Duodenal mucosa (tissue), 2 donors: Measurements from ENCODE around the gene SKP1.

Experiments used
- H3K27ac ChIP-seq: one replicate; pipeline ENCODE4 v1.7.0; 2013; ENCODE audit warnings: low read depth, low read length
- H3K27me3 ChIP-seq, 2 donors: one replicate each; pipeline ENCODE4 v1.7.0; 2013; ENCODE audit warnings: low read length in 2 of 2, control low read depth in 1 of 2; ENCODE audit not compliant: insufficient read depth in 2 of 2, control insufficient read depth in 1 of 2
- H3K36me3 ChIP-seq, 2 donors: one replicate each; pipeline ENCODE4 v1.7.0; 2013; ENCODE audit warnings: low read length in 2 of 2, control low read depth in 1 of 2; ENCODE audit not compliant: insufficient read depth in 2 of 2, control insufficient read depth in 1 of 2
- H3K4me1 ChIP-seq, 2 donors: one replicate each; pipeline ENCODE4 v1.7.0; 2013; ENCODE audit warnings: low read length in 2 of 2, control low read depth in 1 of 2; ENCODE audit not compliant: insufficient read depth in 2 of 2, control insufficient read depth in 1 of 2
- H3K4me3 ChIP-seq, 2 donors: one replicate each; pipeline ENCODE4 v1.7.0; 2013; ENCODE audit warnings: low read length in 2 of 2, low read depth in 1 of 2
- H3K9ac ChIP-seq, 2 donors: one replicate each; pipeline ENCODE4 v1.7.0; 2013; ENCODE audit warnings: low read length in 2 of 2, low read depth in 1 of 2
- H3K9me3 ChIP-seq, 2 donors: one replicate each; pipeline ENCODE4 v1.7.0; 2013; ENCODE audit warnings: low read length in 2 of 2, control low read depth in 1 of 2; ENCODE audit not compliant: control insufficient read depth in 1 of 2

Gene SKP1

GRCh38 chr5:134136221-134136631, 40.5 kb downstream of the SKP1 start:
- Histone ChIP-seq H3K9me3 (no peaks in the 10 kb centered on the region), H3K4me3 (no peak overlapping the region), H3K36me3 (peaks cover 11 to 60% of the 10 kb centered on the region in 2 donors), H3K4me1 (peaks cover 8 to 14% of the 10 kb centered on the region in 2 donors), H3K27me3 (no peaks in the 10 kb centered on the region), H3K27ac (no peak overlapping the region), H3K9ac (no peak overlapping the region)

- Histone ChIP-seq H3K9ac (no peak overlapping the region), H3K27me3 (no peaks in the 10 kb centered on the region), H3K4me3 (no peak overlapping the region), H3K27ac (no peak overlapping the region), H3K4me1 (peaks cover 5 to 17% of the 10 kb centered on the region in 2 donors), H3K36me3 (peaks cover 9 to 58% of the 10 kb centered on the region in 2 donors), H3K9me3 (no peaks in the 10 kb centered on the region)
These were observed 41.6 kb downstream of the SKP1 start for GRCh38 chr5:134135091-134135655.

- H3K27ac ChIP-seq, result no peak overlapping the region
- no peak overlapping the region for H3K4me3 ChIP-seq
- H3K27me3 ChIP-seq, result no peaks in the 10 kb centered on the region
- H3K9me3 ChIP-seq, result no peaks in the 10 kb centered on the region
- peaks cover 7 to 54% of the 10 kb centered on the region in 2 donors for H3K36me3 ChIP-seq
- H3K9ac ChIP-seq, result no peak overlapping the region
- H3K4me1 ChIP-seq, result peaks cover 4 to 22% of the 10 kb centered on the region in 2 donors
These were observed 42.7 kb downstream of the SKP1 start for GRCh38 chr5:134133995-134134541.

GRCh38 chr5:134133188-134133994, 43.4 kb downstream of the SKP1 start:
- no peaks in the 10 kb centered on the region for H3K27me3 ChIP-seq
- H3K4me3 ChIP-seq, result no peak overlapping the region
- no peaks in the 10 kb centered on the region for H3K9me3 ChIP-seq
- H3K9ac ChIP-seq, result no peak overlapping the region
- H3K36me3 ChIP-seq, result peaks cover 7 to 56% of the 10 kb centered on the region in 2 donors
- H3K4me1 ChIP-seq, result peaks cover 4 to 26% of the 10 kb centered on the region in 2 donors
- no peak overlapping the region for H3K27ac ChIP-seq

GRCh38 chr5:134132372-134133187, 44.2 kb downstream of the SKP1 start:
- H3K4me3 ChIP-seq, result no peak overlapping the region
- no peak overlapping the region for H3K27ac ChIP-seq
- no peak overlapping the region for H3K9ac ChIP-seq
- H3K4me1 ChIP-seq, result peaks cover 3 to 26% of the 10 kb centered on the region in 2 donors
- H3K9me3 ChIP-seq, result no peaks in the 10 kb centered on the region
- H3K27me3 ChIP-seq, result no peaks in the 10 kb centered on the region
- H3K36me3 ChIP-seq, result peaks cover 7 to 58% of the 10 kb centered on the region in 2 donors

GRCh38 chr5:134131578-134132350, 45.0 kb downstream of the SKP1 start:
- Histone ChIP-seq H3K9ac (no peak overlapping the region), H3K36me3 (peaks cover 6 to 56% of the 10 kb centered on the region in 2 donors), H3K27me3 (no peaks in the 10 kb centered on the region), H3K4me3 (no peak overlapping the region), H3K27ac (no peak overlapping the region), H3K4me1 (peaks cover 0 to 29% of the 10 kb centered on the region in 2 donors), H3K9me3 (no peaks in the 10 kb centered on the region)

- Histone ChIP-seq H3K36me3 (peaks cover 4 to 50% of the 10 kb centered on the region in 2 donors), H3K9ac (no peak overlapping the region), H3K9me3 (no peaks in the 10 kb centered on the region), H3K4me3 (no peak overlapping the region), H3K27me3 (no peaks in the 10 kb centered on the region), H3K27ac (no peak overlapping the region), H3K4me1 (peaks cover 0 to 29% of the 10 kb centered on the region in 2 donors)
These were observed 45.6 kb downstream of the SKP1 start for GRCh38 chr5:134131165-134131564.

GRCh38 chr5:134130239-134130945, 46.4 kb downstream of the SKP1 start:
- no peak overlapping the region for H3K27ac ChIP-seq
- peaks cover 4 to 31% of the 10 kb centered on the region in 2 donors for H3K4me1 ChIP-seq
- peaks cover 4 to 42% of the 10 kb centered on the region in 2 donors for H3K36me3 ChIP-seq
- H3K4me3 ChIP-seq, result no peak overlapping the region
- no peak overlapping the region for H3K9ac ChIP-seq
- H3K27me3 ChIP-seq, result no peaks in the 10 kb centered on the region
- H3K9me3 ChIP-seq, result no peaks in the 10 kb centered on the region
